Gastrocnemius medialis (tissue), 4 donors: Measurements from ENCODE around the gene MAB21L3.

Experiments used
- CTCF ChIP-seq, 5 experiments: fragments of 450-650 bp in 3 of 5; fragments of 200-600 bp in 2 of 5; sonication (generic) in 2 of 5; IDR thresholded peaks in 4 of 5; conservative IDR thresholded peaks in 1 of 5; 1 replicate in 4 of 5; 2 replicates in 1 of 5; pipeline ENCODE4 v1.5.1; 2016 to 2019; ENCODE audit warnings: antibody characterized with exemption in 5 of 5, mild to moderate bottlenecking in 3 of 5, moderate library complexity in 3 of 5
- POLR2A ChIP-seq, 2 donors: fragments of 450-650 bp; IDR thresholded peaks; one replicate each; pipeline ENCODE4 v1.6.1; 2017; ENCODE audit warnings: antibody characterized with exemption in 2 of 2, mild to moderate bottlenecking in 2 of 2, moderate library complexity in 2 of 2

GRCh38 chr1:116091083-116091482 lies 20.1 kb upstream of the MAB21L3 start:
- TF ChIP-seq CTCF (IDR thresholded peaks at IDR 0.05 in 4 of 5, conservative IDR thresholded peaks at IDR 0.05 in 1 of 5): no peak
- no peak for TF ChIP-seq POLR2A (IDR thresholded peaks at IDR 0.05)
